Measurements from ENCODE around the gene TNFRSF4.

TNFRSF4 gene

GRCh38 chr1:1232208-1232795, 18.3 kb upstream of the TNFRSF4 start, which contains the start of gene B3GALT6:
Gene B3GALT6, plus strand, starts transcription at chr1:1232237. Its CDS starts 42 bp downstream, at chr1:1232279.
- DNase-seq (ENCODE audit: low read depth, low spot score), result no peak
- in situ Hi-C loops (cut with HindIII; ENCODE audit: low sequenced_read_pairs), result no loop called here
- H3K4me3 ChIP-seq (ENCODE audit: low read depth, low read length), result peak within 1 kb of the TSS; percentile 80
- no peak for TF ChIP-seq CTCF (IDR thresholded peaks at IDR 0.05; ENCODE audit: low read depth, low read length)

GRCh38 chr1:1231400-1232207, 17.7 kb upstream of the TNFRSF4 start, which contains the start of gene SDF4:
Gene SDF4, minus strand, starts transcription at chr1:1232001. Its CDS starts 3,229 bp downstream, at chr1:1228772.
- peak; percentile 97 for DNase-seq (ENCODE audit: low read depth, low spot score)
- in situ Hi-C loops (cut with HindIII; ENCODE audit: low sequenced_read_pairs), result no loop called here
- peak within 1 kb of the TSS; percentile 80 for H3K4me3 ChIP-seq (ENCODE audit: low read depth, low read length)
- TF ChIP-seq CTCF (IDR thresholded peaks at IDR 0.05; ENCODE audit: low read depth, low read length), result no peak

GRCh38 chr1:1230656-1231399, 16.9 kb upstream of the TNFRSF4 start:
- peak; percentile 41 for TF ChIP-seq CTCF (IDR thresholded peaks at IDR 0.05; ENCODE audit: low read depth, low read length)
- H3K4me3 ChIP-seq (ENCODE audit: low read depth, low read length), result peak overlapping the region; percentile 80
- in situ Hi-C loops (cut with HindIII; ENCODE audit: low sequenced_read_pairs), result no loop called here
- peak; percentile 63 for DNase-seq (ENCODE audit: low read depth, low spot score)

DNA sequence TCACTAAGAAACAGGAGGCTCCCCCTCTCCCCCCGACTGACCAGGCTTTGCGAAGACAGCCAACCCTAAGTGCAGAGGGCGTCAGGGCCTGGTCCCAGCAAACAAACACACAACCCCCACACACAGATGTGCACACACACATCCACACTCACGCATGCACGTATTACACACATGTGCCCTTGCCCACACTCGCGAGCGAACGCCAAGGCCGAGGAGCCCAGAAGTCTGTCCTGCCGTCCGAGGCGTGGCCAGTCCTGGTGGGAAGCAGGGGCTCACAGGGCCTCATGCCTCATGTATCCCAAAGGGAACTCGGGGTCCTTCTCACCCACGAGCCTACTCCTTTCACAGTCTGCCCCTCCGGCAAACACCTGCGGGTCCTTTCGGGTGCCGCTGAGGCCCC, 15.8 kb upstream of the TNFRSF4 start:
- TF ChIP-seq CTCF (IDR thresholded peaks at IDR 0.05; ENCODE audit: low read depth, low read length), result no peak

GRCh38 chr1:1228596-1229321, 14.8 kb upstream of the TNFRSF4 start:
- no peak for TF ChIP-seq CTCF (IDR thresholded peaks at IDR 0.05; ENCODE audit: low read depth, low read length)
- H3K4me3 ChIP-seq (ENCODE audit: low read depth, low read length), result no peak overlapping the region
- in situ Hi-C loops (cut with HindIII; ENCODE audit: low sequenced_read_pairs), result no loop called here

More for the DNA sequence above, 15.8 kb upstream of the TNFRSF4 start:
- in situ Hi-C loops (cut with HindIII; ENCODE audit: low sequenced_read_pairs), result no loop called here
- no peak for DNase-seq (ENCODE audit: low read depth, low spot score)
- no peak overlapping the region for H3K4me3 ChIP-seq (ENCODE audit: low read depth, low read length)

GRCh38 chr1:1228187-1228586, 14.2 kb upstream of the TNFRSF4 start:
- DNase-seq (ENCODE audit: low read depth, low spot score), result no peak
- in situ Hi-C loops (cut with HindIII; ENCODE audit: low sequenced_read_pairs), result no loop called here
- no peak overlapping the region for H3K4me3 ChIP-seq (ENCODE audit: low read depth, low read length)
- TF ChIP-seq CTCF (IDR thresholded peaks at IDR 0.05; ENCODE audit: low read depth, low read length), result no peak

More at GRCh38 chr1:1228596-1229321, 14.8 kb upstream of the TNFRSF4 start:
- no peak for DNase-seq (ENCODE audit: low read depth, low spot score)

Data from astrocyte of the spinal cord (primary cell).